Pons (tissue), 1 donor: Measurements from ENCODE around the gene STAC3.

Experiments
- DNase-seq: peaks from one replicate; pipeline ENCODE4 v3.0.0-alpha.2; 2016; ENCODE audit warnings: low spot score

The STAC3 gene

DNA sequence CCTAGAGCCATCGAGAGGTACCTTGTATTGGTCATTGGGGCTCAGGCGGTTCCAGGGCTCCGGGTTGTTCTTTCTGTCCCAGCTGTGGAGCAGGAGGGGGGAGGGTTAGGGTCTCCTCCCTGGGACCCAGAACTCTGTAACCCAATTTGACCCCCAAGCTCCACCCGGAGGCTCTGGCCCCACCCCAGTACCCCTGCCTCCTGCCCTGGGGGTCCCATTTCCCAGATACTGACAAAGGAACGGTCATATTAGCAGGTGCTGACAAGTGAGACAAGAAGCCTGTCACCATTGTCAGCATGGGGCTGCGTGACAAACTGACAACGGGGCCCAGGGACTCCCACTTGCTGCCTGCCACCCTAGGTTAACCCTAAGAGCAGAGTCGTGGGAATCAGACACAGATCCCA lies 15.3 kb downstream of the STAC3 start:
- DNase-seq: no peak

GRCh38 chr12:57235017-57235727 lies 15.8 kb downstream of the STAC3 start:
- no peak for DNase-seq

DNA sequence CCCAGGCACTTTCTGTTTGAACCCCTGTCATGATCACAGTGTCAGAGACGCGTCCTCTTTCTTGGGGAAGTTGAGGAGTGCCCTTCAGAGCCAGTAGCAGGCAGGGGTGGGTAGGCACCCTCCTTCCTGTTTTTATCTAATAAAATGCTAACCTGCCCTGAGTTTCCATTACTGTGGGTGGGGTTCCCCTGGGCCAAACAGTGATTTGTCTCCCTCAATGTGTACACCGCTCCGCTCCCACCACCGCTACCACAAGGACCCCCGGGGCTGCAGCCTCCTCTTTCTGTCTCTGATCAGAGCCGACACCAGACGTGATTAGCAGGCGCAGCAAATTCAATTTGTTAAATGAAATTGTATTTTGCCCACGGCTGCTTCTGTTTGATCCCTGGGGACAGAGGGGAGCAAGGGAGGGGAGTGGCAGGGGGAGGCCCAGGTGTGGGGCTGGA lies 16.4 kb downstream of the STAC3 start:
- DNase-seq: no peak

DNA sequence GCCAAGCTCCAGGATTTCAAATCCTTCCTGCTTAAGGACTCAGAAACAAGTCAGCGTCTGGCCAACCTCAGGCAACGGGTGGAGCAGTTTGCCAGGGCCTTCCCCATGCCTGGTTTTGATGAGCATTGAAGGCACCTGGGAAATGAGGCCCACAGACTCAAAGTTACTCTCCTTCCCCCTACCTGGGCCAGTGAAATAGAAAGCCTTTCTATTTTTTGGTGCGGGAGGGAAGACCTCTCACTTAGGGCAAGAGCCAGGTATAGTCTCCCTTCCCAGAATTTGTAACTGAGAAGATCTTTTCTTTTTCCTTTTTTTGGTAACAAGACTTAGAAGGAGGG lies 16.8 kb downstream of the STAC3 start:
- DNase-seq: no peak

- DNase-seq: no peak
Measured at GRCh38 chr12:57233357-57234232, 17.4 kb downstream of the STAC3 start.

DNA sequence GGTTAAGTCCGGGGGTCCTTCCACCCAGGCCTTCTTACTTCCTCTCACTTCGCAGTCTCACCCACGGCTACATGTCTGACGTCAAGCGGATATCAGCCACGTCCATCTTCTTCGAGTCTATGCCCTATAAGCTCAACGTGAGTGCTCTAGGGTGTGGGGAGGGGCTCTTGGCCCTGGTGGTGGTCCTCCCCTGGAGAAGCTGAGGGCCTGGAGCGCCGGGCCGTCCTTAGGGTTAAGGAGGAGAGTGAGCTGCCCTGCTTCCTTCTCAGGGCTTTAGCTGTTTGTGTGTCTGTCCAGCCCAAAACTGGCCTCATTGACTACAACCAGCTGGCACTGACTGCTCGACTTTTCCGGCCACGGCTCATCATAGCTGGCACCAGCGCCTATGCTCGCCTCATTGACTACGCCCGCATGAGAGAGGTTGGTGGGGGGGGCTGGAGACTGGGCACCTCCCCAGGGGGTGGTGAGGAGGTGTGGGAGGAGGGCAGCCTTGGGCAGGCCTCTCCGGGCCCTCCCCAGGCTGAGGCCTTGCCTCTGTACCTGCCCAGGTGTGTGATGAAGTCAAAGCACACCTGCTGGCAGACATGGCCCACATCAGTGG lies 18.7 kb downstream of the STAC3 start:
- DNase-seq: no peak

DNA sequence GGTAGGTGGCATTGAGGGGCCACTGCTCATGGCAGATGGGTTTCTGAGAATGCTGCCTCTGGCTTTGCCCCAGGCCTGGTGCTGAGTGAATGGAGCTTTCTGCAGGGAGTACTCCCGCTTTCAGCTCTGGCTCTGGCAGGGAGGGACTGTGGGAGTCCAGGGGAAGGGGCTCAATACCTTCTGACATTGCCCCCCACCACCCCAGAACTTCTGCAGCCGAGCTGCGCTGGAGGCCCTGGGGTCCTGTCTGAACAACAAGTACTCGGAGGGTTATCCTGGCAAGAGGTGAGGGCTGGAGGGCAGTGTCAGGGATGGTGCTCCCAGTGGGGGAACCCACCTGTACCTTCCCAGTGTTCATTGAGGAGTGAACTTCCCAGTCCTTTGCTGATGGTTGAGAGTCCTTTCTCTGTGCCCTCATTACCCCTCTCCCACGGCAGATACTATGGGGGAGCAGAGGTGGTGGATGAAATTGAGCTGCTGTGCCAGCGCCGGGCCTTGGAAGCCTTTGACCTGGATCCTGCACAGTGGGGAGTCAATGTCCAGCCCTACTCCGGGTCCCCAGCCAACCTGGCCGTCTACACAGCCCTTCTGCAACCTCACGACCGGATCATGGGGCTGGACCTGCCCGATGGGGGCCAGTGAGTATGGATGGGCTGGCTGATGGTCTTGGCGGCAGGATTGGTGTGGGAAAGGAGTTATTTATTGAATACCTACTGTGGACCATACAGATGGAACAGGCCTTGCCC lies 19.5 kb downstream of the STAC3 start:
- DNase-seq: no peak

DNA sequence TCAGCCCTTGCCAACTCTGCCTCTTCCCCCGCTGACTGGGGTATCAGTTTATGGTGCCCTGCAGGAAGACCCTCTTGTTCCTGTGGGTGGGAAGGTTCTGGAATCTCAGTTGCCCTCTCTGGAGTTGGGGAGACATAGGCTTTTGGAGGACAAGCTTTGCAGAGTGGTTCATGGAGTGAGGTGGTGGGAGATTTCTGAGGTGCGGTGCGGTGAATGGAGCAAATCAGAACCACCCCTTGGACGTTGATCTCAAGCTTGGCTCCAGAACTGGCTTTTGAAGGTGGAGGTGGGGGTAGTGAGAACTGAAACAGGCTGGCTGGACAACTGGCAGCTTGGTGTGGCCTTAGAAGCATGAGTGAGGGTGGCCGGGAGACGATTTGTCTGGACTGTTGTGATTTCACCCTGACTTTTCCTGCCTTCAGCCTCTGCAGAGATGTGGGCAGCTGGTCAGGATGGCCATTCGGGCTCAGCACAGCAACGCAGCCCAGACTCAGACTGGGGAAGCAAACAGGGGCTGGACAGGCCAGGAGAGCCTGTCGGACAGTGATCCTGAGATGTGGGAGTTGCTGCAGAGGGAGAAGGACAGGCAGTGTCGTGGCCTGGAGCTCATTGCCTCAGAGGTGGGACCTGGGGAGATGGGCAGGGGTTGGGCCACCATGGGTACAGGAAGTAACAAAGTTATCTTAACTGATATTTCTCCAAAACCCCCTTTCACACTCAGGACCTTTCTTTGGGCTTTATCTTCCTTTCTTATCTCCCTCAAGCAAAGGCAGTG lies 20.4 kb downstream of the STAC3 start:
- DNase-seq: no peak

GRCh38 chr12:57229634-57230380 lies 21.2 kb downstream of the STAC3 start, which contains the start of gene SHMT2:
Gene SHMT2, plus strand, starts transcription at chr12:57229711. Its CDS starts 68 bp downstream, at chr12:57229779.
- DNase-seq: peak; percentile 95

- DNase-seq: no peak
Measured at GRCh38 chr12:57229046-57229633, 21.8 kb downstream of the STAC3 start.

DNA sequence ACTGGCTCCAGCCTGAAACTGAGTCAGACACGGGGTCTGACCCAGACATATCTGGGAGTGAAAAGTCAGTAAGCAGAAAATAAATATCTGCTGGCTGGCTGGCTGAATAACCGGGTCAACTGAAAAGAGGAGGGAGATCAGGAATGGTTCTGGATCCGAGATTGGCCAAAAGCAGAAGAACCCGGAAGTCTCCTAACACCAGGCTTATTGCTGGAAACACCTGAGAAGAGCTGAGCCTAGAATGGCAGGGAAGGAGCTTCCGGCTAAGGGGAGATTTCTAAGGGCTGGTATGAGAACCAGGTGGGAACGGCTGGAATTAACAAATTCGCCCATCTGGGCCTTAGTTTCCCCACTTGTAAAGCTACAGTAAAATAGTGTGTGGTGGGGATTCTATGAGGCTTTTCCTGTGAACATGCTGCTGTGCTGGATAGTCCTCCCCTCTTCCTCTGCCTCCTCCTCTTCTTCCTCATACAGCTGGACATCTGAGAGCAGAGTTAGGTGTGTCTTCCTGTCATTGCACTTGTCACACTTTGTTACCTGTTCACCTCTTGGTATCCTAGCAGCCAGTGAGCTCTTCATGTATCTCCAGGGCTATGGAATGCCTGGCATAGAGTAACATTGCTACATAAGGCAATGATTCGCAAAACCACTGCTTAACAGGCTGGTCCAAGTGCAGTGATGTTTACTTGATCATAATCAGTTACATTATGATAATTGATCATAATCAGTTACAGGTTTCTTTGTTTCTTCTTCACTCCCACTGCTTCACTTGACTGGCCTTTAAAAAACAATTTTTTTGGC lies 23.5 kb downstream of the STAC3 start:
- no peak for DNase-seq

DNA sequence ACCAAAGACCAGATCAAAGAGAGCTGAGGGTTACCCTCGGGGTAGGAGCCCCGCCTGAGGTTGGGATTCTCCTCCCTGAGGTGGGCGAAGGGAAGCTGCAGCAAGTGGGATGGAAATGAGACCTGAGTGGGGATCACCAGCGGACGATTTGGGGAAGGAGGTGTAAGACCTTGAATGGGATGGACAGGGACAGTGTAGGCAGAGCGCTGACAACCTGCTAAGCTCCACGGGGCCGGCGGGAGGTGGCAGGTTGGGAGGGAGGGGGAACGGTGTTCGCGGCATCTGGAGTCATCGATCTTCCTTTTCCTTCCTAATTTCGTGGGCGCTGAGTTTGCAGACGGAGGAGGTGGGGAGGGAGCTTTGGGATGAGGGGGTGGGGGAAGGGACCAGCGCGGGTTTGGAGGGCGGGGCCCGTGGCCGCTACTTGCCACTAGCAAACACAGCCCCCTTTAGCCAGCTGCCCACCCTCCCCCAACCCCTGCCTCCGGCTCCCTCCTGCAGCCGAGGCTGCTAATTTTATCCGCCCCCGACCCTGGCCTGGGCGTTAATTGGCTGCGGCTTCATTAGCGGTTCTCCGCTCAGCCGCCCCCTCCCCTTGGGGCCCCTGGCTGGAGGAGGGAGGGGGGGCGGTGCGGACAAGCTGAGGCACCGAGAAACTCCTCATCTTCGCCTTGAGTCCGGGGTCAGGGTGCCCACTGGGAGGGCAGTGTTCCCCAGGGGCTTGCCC lies 24.2 kb downstream of the STAC3 start:
- DNase-seq: no peak

DNA sequence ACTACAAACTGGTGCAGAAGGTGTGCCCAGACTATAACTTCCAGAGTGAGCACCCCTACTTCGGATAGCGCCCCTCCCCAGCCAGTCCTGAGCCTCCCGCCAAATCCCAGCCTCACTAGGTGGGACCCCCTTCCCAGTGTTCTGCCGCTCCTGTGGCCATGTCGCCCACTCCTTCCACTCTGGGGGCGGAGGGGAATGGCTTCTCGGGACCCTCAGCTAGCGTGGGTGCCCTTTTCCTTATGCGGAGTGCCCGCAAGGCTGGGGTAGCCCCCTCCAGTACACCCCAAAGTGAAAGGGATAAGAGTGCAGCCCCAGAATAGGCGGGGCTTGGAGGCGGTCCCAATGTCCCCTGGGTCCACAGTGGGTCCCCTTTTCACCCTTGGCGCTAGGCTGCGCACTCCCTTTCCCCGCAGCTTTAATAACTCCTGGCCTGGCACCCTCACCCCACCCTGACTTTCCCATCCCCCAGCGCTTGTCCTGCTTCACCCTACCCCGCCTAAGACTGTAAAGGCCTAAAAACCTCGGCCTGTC lies 25.2 kb downstream of the STAC3 start:
- DNase-seq: no peak

- DNase-seq: no peak
Measured at GRCh38 chr12:57224973-57225679, 25.9 kb downstream of the STAC3 start.

- DNase-seq: no peak
Measured at GRCh38 chr12:57224278-57224972, 26.6 kb downstream of the STAC3 start.

- no peak for DNase-seq
Measured at GRCh38 chr12:57223191-57224165, 27.5 kb downstream of the STAC3 start.
